ENCODE results near the gene UST. TPM values are rescaled to one million over a fixed set of nuclear protein-coding genes. Genes with fewer than 3 reads are reported as not detected.

Gene UST
- total and polyA plus RNA-seq, 2 of the 8 experiments (the other 6 are each of a cell fraction or from before 2014, with no cell fraction given), result 13.5 to 34.5 TPM

- H4K91ac ChIP-seq (replicated peaks; ENCODE audit: insufficient read length, low read length), result no peak overlapping the region
- H3K23ac ChIP-seq (ENCODE audit: insufficient read length), result no peak overlapping the region
- H3K27ac ChIP-seq (ENCODE audit: low read depth, low read length), result no peak overlapping the region
- no peak overlapping the region for H3K4me3 ChIP-seq (ENCODE audit: extremely low read depth in 1 of 4, insufficient read depth in 2 of 4, low read depth in 3 of 4, low read length in 4 of 4)
- CTCF ChIA-PET (ENCODE audit: partially characterized antibody), result interaction anchor here (0.9 to 6.5 kb wide), 15 partner anchors 10 to 473 kb away, joined by 3 to 44 read pairs (median 4); no protein-coding TSS in a partner anchor
- no peak overlapping the region for H3K14ac ChIP-seq (ENCODE audit: insufficient read length)
- no peak overlapping the region for H2AK5ac ChIP-seq (ENCODE audit: low read depth, low read length)
- no peak overlapping the region for H2BK120ac ChIP-seq (replicated peaks; ENCODE audit: low read depth, low read length)
- no peak for DNase-seq (ENCODE audit: low read depth in 1 of 2, low spot score in 2 of 2)
- no peak for TF ChIP-seq EZH2 (IDR thresholded peaks at IDR 0.05; ENCODE audit: low read depth, low read length, severe bottlenecking)
- POLR2A ChIA-PET (ENCODE audit: partially characterized antibody), result interaction anchor here (0.9 kb wide), 1 partner anchor 14 kb away, joined by 3 read pairs; no protein-coding TSS in a partner anchor
- no peaks in the 10 kb centered on the region for H4K20me1 ChIP-seq (replicated peaks in 1 of 2; ENCODE audit: control insufficient read depth in 1 of 2, insufficient read depth in 2 of 2, low read length in 2 of 2)
- no peak overlapping the region for H2BK20ac ChIP-seq (ENCODE audit: low read length)
- FAIRE-seq, result no peak
- H3K27me3 ChIP-seq (replicated peaks in 1 of 4; ENCODE audit: control insufficient read depth in 3 of 4, extremely low read depth in 1 of 4, insufficient read depth in 3 of 4, low read length in 3 of 4), result no peaks in the 10 kb centered on the region
- H2AFZ ChIP-seq (ENCODE audit: low read length), result no peak overlapping the region
- no peaks in the 10 kb centered on the region; the same call in 1 of the 2 replicates for H3K79me1 ChIP-seq (ENCODE audit: low read depth, low read length)
- 91% methylated on average over 8 of the region's 8 CpGs; no CpG with 5 or more reads in 1 of the 2 experiments for WGBS, 2 experiments (ENCODE audit: extremely low coverage in 1 of 2, insufficient coverage in 1 of 2, insufficient read length in 1 of 2, insufficient replicate concordance in 2 of 2, low coverage in 1 of 2, low lambda C conversion rate in 2 of 2, missing lambda C conversion rate in 1 of 2)
- H3K36me3 ChIP-seq (ENCODE audit: control insufficient read depth in 2 of 4, insufficient read depth in 4 of 4, low read length in 3 of 4), result peaks cover 0 to 4% (median under 1%) of the 10 kb centered on the region in 4 experiments; a peak in 1 of 8 replicates
- H2BK15ac ChIP-seq (ENCODE audit: low read length), result no peak overlapping the region
- H4K5ac ChIP-seq (ENCODE audit: insufficient read length, low read depth, low read length), result no peak overlapping the region
- H3K9ac ChIP-seq (replicated peaks in 1 of 4; ENCODE audit: extremely low read depth in 1 of 4, low read depth in 3 of 4, low read length in 3 of 4), result no peak overlapping the region
- H4K8ac ChIP-seq (ENCODE audit: extremely low read depth, insufficient read depth, low read length), result no peak overlapping the region
- H3K56ac ChIP-seq (replicated peaks; ENCODE audit: insufficient read length, low read depth, low read length), result no peak overlapping the region
- H2BK12ac ChIP-seq (ENCODE audit: low read depth, low read length), result no peak overlapping the region
- H3K4me1 ChIP-seq (replicated peaks in 1 of 4; ENCODE audit: control insufficient read depth in 3 of 4, insufficient read depth in 4 of 4, low read length in 3 of 4), result peaks cover 0 to 12% (median 7%) of the 10 kb centered on the region in 4 experiments; a peak in 6 of 7 replicates
- H3K4me2 ChIP-seq (ENCODE audit: insufficient read depth in 1 of 2, low read depth in 2 of 2, low read length in 2 of 2), result no peak overlapping the region
- H3K9me3 ChIP-seq (ENCODE audit: insufficient read depth in 2 of 2, low read depth in 1 of 2, low read length in 1 of 2), result no peaks in the 10 kb centered on the region
- no peaks in the 10 kb centered on the region for H3K23me2 ChIP-seq (ENCODE audit: low read depth, low read length)
- no peak overlapping the region for H2BK5ac ChIP-seq (ENCODE audit: low read depth, low read length)
- H3K4ac ChIP-seq (replicated peaks; ENCODE audit: insufficient read length, low read depth, low read length), result no peak overlapping the region
- no peaks in the 10 kb centered on the region for H3K79me2 ChIP-seq (ENCODE audit: control insufficient read depth in 1 of 2, insufficient read depth in 2 of 2, low read length in 2 of 2)
- H3K18ac ChIP-seq (ENCODE audit: extremely low read depth, low read length), result no peak overlapping the region
Measured at GRCh38 chr6:149044528-149044927, 297.7 kb downstream of the UST start.

All from H1 (cell line).